COR-L47 (cell line): ENCODE results near the gene PCLAF.

ENCODE experiments used
- DNase-seq: peaks from one replicate; lab custom pipeline; 2025; lab: John Stamatoyannopoulos, UW

PCLAF gene

GRCh38 chr15:64315216-64315615 lies 66.0 kb downstream of the PCLAF start:
- DNase-seq = no peak

DNA sequence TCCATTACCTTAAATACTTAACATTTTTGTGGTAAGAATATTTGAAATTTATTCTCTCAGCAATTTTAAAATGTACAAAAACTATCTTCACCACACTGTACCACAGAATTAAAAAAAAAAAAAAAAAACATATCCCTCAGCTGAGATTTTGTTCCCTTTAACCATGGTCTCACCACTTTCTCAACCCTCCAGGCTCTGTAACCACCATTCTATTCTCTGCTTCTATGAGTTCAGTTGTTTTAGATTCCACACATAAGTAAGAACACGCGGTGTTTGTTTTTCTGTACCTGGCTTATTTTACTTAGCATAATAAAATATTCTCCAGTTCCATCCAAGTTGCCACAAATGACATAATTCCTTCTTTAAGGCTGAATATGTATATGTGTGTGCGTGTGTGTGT lies 66.8 kb downstream of the PCLAF start:
- no peak for DNase-seq
